Stimulated activated CD4-positive, alpha-beta T cell treated with anti-CD3 and anti-CD28 coated beads, Interleukin-1b, Interleukin-23, amount 100 ng/mL, for 4 hours (primary cell): ENCODE measurements around the gene ALDH2.
A peak's percentile ranks its signal among the peaks of the same experiment; 100 is the strongest.
"Not testable (repeated sequence)": the region's sequence is repeated elsewhere in the genome, so short reads cannot be mapped to it uniquely, and the experiment has no call there.

Experiments
- DNase-seq, 2 donors: peaks; one replicate each; pipeline ENCODE4 v3.0.0-alpha.2; 2020; ENCODE audit warnings: low read depth in 2 of 2

The ALDH2 gene

GRCh38 chr12:111788178-111788654, 21.5 kb downstream of the ALDH2 start:
- no peak for DNase-seq

- DNase-seq: no peak
Measured at GRCh38 chr12:111789779-111790178, 23.0 kb downstream of the ALDH2 start.

- no peak for DNase-seq
Measured at GRCh38 chr12:111791507-111791906, 24.8 kb downstream of the ALDH2 start.

- DNase-seq: no peak
Measured at GRCh38 chr12:111792155-111792855, 25.6 kb downstream of the ALDH2 start.

- DNase-seq: no peak
Measured at GRCh38 chr12:111792856-111793235, 26.1 kb downstream of the ALDH2 start.

- DNase-seq: no peak
Measured at GRCh38 chr12:111798182-111798581, 31.4 kb downstream of the ALDH2 start.

GRCh38 chr12:111799758-111800157, 33.0 kb downstream of the ALDH2 start:
- no peak for DNase-seq

- no peak for DNase-seq
Measured at GRCh38 chr12:111803038-111803626, 36.4 kb downstream of the ALDH2 start.

GRCh38 chr12:111803851-111804250, 37.1 kb downstream of the ALDH2 start:
- no peak for DNase-seq

GRCh38 chr12:111806304-111806703, 39.6 kb downstream of the ALDH2 start:
- no peak for DNase-seq

- DNase-seq: no peak
Measured at GRCh38 chr12:111807232-111807631, 40.5 kb downstream of the ALDH2 start.

- peak; percentile 28 to 43 for DNase-seq
Measured at GRCh38 chr12:111812881-111813741, 46.4 kb downstream of the ALDH2 start.

GRCh38 chr12:111816065-111816615, 49.4 kb downstream of the ALDH2 start:
- no peak for DNase-seq

GRCh38 chr12:111816898-111817297, 50.2 kb downstream of the ALDH2 start:
- not testable (repeated sequence) for DNase-seq

- DNase-seq: no peak
Measured at GRCh38 chr12:111818340-111818739, 51.6 kb downstream of the ALDH2 start.

GRCh38 chr12:111819191-111820158, 52.7 kb downstream of the ALDH2 start:
- DNase-seq: no peak

- not testable (repeated sequence) for DNase-seq
Measured at GRCh38 chr12:111820828-111821227, 54.1 kb downstream of the ALDH2 start.

GRCh38 chr12:111822886-111823285, 56.2 kb downstream of the ALDH2 start:
- no peak for DNase-seq

- no peak for DNase-seq
Measured at GRCh38 chr12:111823891-111824290, 57.2 kb downstream of the ALDH2 start.

GRCh38 chr12:111824312-111824711, 57.6 kb downstream of the ALDH2 start:
- not testable (repeated sequence) for DNase-seq

GRCh38 chr12:111825509-111825908, 58.8 kb downstream of the ALDH2 start:
- no peak for DNase-seq
